GM12865 (cell line): ENCODE data around the gene ECD.
A peak's percentile ranks its signal among the peaks of the same experiment; 100 is the strongest.

Experiments used
- DNase-seq: peaks from one replicate; pipeline ENCODE4 v3.0.0; 2010; ENCODE audit warnings: low read depth
- H3K4me3 ChIP-seq: 2 replicates; pipeline ENCODE4 v1.5.1; 2011; ENCODE audit warnings: mild to moderate bottlenecking, low read depth, low read length, control low read depth
- CTCF ChIP-seq: IDR thresholded peaks from 2 replicates; pipeline ENCODE4 v1.5.1; 2011; ENCODE audit warnings: low read length, control low read depth, low read depth, inconsistent platforms; ENCODE audit not compliant: insufficient read depth; ENCODE audit errors: missing control alignments

Gene ECD

GRCh38 chr10:73174148-73174925 lies 6.5 kb upstream of the ECD start:
- no peak for TF ChIP-seq CTCF
- no peak overlapping the region for H3K4me3 ChIP-seq
- DNase-seq: no peak

- TF ChIP-seq CTCF: no peak
- no peak for DNase-seq
- H3K4me3 ChIP-seq: no peak overlapping the region
Observed at GRCh38 chr10:73172867-73173266, 5.1 kb upstream of the ECD start.

- no peak for TF ChIP-seq CTCF
- no peak for DNase-seq
- H3K4me3 ChIP-seq: no peak overlapping the region
Observed at GRCh38 chr10:73169320-73169719, 1.5 kb upstream of the ECD start.

- TF ChIP-seq CTCF: no peak
- H3K4me3 ChIP-seq: peak overlapping the region; percentile 100
- DNase-seq: no peak
Observed at GRCh38 chr10:73168465-73168803, 626 bp upstream of the ECD start.

- TF ChIP-seq CTCF: no peak
- DNase-seq: no peak
- H3K4me3 ChIP-seq: peak overlapping the region; percentile 100
Observed at GRCh38 chr10:73167458-73167782, 388 bp downstream of the ECD start.

GRCh38 chr10:73166972-73167371 lies 836 bp downstream of the ECD start:
- peak overlapping the region; percentile 100 for H3K4me3 ChIP-seq
- no peak for DNase-seq
- TF ChIP-seq CTCF: no peak

- H3K4me3 ChIP-seq: no peak overlapping the region
- TF ChIP-seq CTCF: no peak
- no peak for DNase-seq
Observed at GRCh38 chr10:73163096-73163495, 4.7 kb downstream of the ECD start.
